ENCODE data around the gene AP1M2.
A peak's percentile ranks its signal among the peaks of the same experiment; 100 is the strongest.
"Not testable (repeated sequence)": the region's sequence is repeated elsewhere in the genome, so short reads cannot be mapped to it uniquely, and the experiment has no call there.

The AP1M2 gene

GRCh38 chr19:10537668-10538067 lies 49.4 kb downstream of the AP1M2 start:
- Mint-ChIP-seq H3K36me3 (ENCODE audit: low read depth) (no peaks in the 10 kb centered on the region), H3K4me3 (no peak overlapping the region), H3K27ac (no peak overlapping the region), H3K9me3 (no peaks in the 10 kb centered on the region), H3K27me3 (ENCODE audit: low read depth) (no peaks in the 10 kb centered on the region), H3K4me1 (peaks cover 6% of the 10 kb centered on the region)
- no peak for TF ChIP-seq CTCF (IDR thresholded peaks at IDR 0.05; ENCODE audit: unreplicated experiment in 3 of 3)

GRCh38 chr19:10535613-10536012 lies 51.5 kb downstream of the AP1M2 start:
- Mint-ChIP-seq H3K27ac (no peak overlapping the region), H3K9me3 (peaks cover 3% of the 10 kb centered on the region)

GRCh38 chr19:10533646-10534386 lies 53.3 kb downstream of the AP1M2 start:
- H3K36me3 Mint-ChIP-seq (ENCODE audit: low read depth), result no peaks in the 10 kb centered on the region
- no peaks in the 10 kb centered on the region for H3K27me3 Mint-ChIP-seq (ENCODE audit: low read depth)
- peaks cover 3% of the 10 kb centered on the region for H3K9me3 Mint-ChIP-seq
- H3K4me1 Mint-ChIP-seq, result peaks cover 6% of the 10 kb centered on the region
- peak overlapping the region; percentile 59 to 91 (median 79) for H3K27ac Mint-ChIP-seq
- H3K4me3 Mint-ChIP-seq, result no peak overlapping the region
- no peak for TF ChIP-seq CTCF (IDR thresholded peaks at IDR 0.05; ENCODE audit: unreplicated experiment in 3 of 3)

More at GRCh38 chr19:10535613-10536012, 51.5 kb downstream of the AP1M2 start:
- H3K27me3 Mint-ChIP-seq (ENCODE audit: low read depth), result no peaks in the 10 kb centered on the region
- H3K4me1 Mint-ChIP-seq, result peaks cover 6% of the 10 kb centered on the region
- TF ChIP-seq CTCF (IDR thresholded peaks at IDR 0.05; ENCODE audit: unreplicated experiment in 3 of 3), result no peak
- no peaks in the 10 kb centered on the region for H3K36me3 Mint-ChIP-seq (ENCODE audit: low read depth)
- no peak overlapping the region for H3K4me3 Mint-ChIP-seq

GRCh38 chr19:10532457-10532856 lies 54.7 kb downstream of the AP1M2 start:
- Mint-ChIP-seq H3K4me1 (peaks cover 6% of the 10 kb centered on the region), H3K36me3 (ENCODE audit: low read depth) (no peaks in the 10 kb centered on the region), H3K27me3 (ENCODE audit: low read depth) (no peaks in the 10 kb centered on the region), H3K4me3 (no peak overlapping the region), H3K9me3 (peaks cover 3% of the 10 kb centered on the region), H3K27ac (peak overlapping the region in 1 of 3 experiments; percentile 60)
- TF ChIP-seq CTCF (IDR thresholded peaks at IDR 0.05; ENCODE audit: unreplicated experiment in 3 of 3), result no peak

GRCh38 chr19:10526887-10527286 lies 60.2 kb downstream of the AP1M2 start:
- not testable (repeated sequence) for H3K27ac Mint-ChIP-seq; H3K4me3 Mint-ChIP-seq; H3K4me1 Mint-ChIP-seq; H3K27me3 Mint-ChIP-seq (ENCODE audit: low read depth); H3K9me3 Mint-ChIP-seq; H3K36me3 Mint-ChIP-seq (ENCODE audit: low read depth)

- Mint-ChIP-seq H3K4me1 (no peaks in the 10 kb centered on the region), H3K27ac (no peak overlapping the region), H3K4me3 (no peak overlapping the region), H3K27me3 (ENCODE audit: low read depth) (no peaks in the 10 kb centered on the region), H3K36me3 (ENCODE audit: low read depth) (no peaks in the 10 kb centered on the region), H3K9me3 (no peaks in the 10 kb centered on the region)
- TF ChIP-seq CTCF (IDR thresholded peaks at IDR 0.05; ENCODE audit: unreplicated experiment in 3 of 3), result no peak
Observed at GRCh38 chr19:10525636-10526035, 61.5 kb downstream of the AP1M2 start.
